NK-92 (cell line): Measurements from ENCODE around the gene AGAP6.
"Not testable (repeated sequence)": the region's sequence is repeated elsewhere in the genome, so short reads cannot be mapped to it uniquely, and the experiment has no call there.

Experiments
- DNase-seq: peaks from one replicate; lab custom pipeline; 2025; ENCODE audit not compliant: unreplicated experiment; lab: John Stamatoyannopoulos, UW

The AGAP6 gene

GRCh38 chr10:49988376-49988775 is at the start of gene AGAP6:
Gene AGAP6 (plus strand): TSS chr10:49988406. CDS start chr10:49988716, 310 bp downstream.
- not testable (repeated sequence) for DNase-seq

- DNase-seq, result not testable (repeated sequence)
These were observed 46.5 kb upstream of the AGAP6 start, which contains the start of the genes PARG and TIMM23B for GRCh38 chr10:49941447-49942338. Gene PARG (minus strand): TSS chr10:49942027. CDS start chr10:49941725, 302 bp downstream. Gene TIMM23B (plus strand): TSS chr10:49942053. CDS start chr10:49942195, 142 bp downstream.

DNA sequence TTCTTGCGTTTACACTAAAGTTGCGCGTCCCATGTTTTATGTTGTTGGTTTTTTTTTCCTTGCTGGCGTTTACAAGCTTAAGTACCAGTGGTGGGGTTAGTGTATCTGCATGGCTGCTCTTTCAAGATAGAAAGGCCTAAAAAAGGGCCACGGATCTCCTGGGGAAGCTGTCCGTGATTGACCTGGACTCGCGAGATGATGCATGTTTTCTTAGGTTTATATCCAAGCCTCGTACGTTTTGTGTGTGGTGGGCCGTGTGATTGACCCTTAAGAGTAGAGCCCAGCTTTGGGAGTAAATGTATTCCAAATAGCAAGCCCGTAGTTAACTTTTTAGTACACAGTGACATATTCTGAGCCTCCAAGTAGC is 45.9 kb upstream of the AGAP6 start:
- DNase-seq, result not testable (repeated sequence)

- DNase-seq, result not testable (repeated sequence)
These were observed 44.6 kb upstream of the AGAP6 start for GRCh38 chr10:49943607-49944006.

GRCh38 chr10:49948142-49948541 is 40.1 kb upstream of the AGAP6 start:
- not testable (repeated sequence) for DNase-seq

- not testable (repeated sequence) for DNase-seq
These were observed 39.5 kb upstream of the AGAP6 start for GRCh38 chr10:49948737-49949136.

DNA sequence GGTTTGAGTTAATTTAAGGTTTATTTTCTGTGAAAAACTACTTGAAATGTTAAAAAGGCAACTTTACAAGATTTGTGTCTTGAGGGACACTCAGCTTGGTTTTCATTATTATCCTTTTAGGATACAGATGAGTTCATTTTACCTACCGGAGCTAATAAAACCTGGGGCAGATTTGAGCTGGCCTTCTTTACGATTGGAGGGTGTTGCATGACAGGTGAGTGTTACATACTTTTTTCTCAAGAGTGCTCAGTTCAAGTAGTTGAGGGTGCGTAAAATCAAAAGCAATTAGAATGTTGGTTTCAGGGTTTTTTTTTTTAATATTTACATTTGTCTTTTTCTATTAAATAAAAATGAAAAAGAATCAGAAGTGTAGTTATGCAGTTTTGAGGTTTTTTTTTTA is 36.2 kb upstream of the AGAP6 start:
- DNase-seq, result not testable (repeated sequence)

DNA sequence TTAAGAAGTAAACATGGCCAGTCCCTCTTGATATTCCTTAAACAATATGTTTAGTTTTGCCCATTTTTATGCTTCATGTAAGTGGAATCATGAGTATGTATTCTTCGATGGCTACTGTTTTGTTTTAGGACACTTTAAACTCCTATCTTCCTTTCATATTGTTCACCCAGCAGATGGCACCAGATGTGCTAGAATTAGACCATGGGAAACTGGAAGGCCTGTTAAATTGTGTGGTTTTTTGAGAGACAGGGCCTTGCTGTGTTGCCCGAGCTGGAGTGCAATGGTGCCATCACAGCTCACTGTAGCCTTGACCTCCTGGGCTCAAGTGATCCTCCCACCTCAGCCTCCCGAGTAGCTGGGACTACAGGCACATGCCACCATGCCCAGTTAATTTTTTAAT is 35.1 kb upstream of the AGAP6 start:
- not testable (repeated sequence) for DNase-seq

GRCh38 chr10:49970331-49970857 is 17.8 kb upstream of the AGAP6 start:
- DNase-seq, result not testable (repeated sequence)

- DNase-seq, result not testable (repeated sequence)
These were observed 16.7 kb upstream of the AGAP6 start for GRCh38 chr10:49971466-49971865.

DNA sequence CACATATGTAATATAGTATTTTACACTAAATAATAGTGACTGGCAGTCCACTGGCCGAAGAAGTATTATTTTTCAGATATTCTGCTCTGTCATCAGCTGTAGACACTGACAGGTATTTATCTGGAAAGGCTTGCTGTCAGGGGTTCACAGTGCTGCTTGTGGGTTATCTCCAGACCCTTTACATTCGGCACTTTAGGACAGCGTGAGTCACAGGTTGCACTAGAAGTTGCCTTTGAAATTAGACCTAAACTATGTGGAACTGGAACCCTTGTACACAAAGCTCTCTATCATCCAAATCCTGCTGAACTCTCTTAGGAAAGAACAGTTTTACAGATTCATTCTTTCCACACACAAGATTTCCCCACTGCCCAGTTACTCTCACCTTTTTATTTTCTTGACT is 16.1 kb upstream of the AGAP6 start:
- DNase-seq, result not testable (repeated sequence)

GRCh38 chr10:49977756-49978155 is 10.4 kb upstream of the AGAP6 start:
- DNase-seq, result not testable (repeated sequence)

DNA sequence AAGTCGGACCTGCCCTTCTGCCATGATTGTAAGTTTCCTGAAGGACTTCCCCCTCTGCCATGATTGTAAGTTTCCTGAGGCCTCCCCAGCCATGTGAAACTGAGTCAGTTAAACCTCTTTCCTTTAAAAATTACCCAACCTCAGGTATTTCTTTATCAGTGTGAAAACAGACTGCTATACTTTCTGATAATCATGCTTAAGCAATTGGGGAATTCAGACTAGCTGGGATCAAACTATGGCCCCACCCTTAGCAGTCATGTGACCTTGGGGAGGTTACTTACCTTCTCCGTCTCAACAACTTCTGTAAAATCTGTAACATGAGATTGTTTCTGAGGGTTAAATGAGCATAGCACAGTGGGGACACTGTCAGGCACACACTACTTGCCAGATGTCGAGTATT is 999 bp upstream of the AGAP6 start:
- not testable (repeated sequence) for DNase-seq

- DNase-seq, result not testable (repeated sequence)
These were observed 7.1 kb downstream of the AGAP6 start for GRCh38 chr10:49995321-49995720.

- DNase-seq, result not testable (repeated sequence)
These were observed 25.8 kb downstream of the AGAP6 start for GRCh38 chr10:50014024-50014423.

DNA sequence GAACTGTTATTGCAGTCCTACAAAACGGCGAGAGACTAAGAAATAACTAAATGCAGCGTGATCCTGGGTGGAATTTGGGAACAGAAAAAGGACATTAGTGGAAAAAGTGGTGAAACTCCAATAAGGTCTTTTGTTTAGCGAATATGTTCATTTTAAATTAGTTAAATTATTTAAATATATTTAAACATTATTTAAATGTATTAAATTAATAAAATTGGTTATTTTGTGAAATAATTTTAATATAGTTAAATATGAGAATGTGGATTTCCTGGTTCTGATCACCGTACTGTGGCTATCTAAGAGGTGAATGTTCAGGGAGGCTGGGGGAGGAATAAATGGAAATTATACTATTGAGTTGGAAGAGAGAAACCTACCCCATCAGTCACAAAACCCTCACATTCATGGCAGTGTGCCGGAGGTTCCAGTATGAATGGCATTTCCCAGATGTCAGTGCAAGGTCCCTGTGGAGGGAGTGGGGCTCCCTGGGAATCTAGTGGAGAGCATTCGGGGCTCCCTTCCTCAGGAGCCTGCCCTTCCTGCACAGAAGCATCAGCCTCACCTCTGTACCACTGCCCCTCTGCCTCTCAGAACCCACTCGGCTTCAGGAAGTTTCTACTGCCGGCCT is 27.5 kb downstream of the AGAP6 start:
- DNase-seq, result not testable (repeated sequence)

- not testable (repeated sequence) for DNase-seq
These were observed 28.7 kb downstream of the AGAP6 start for GRCh38 chr10:50016926-50017325.

- not testable (repeated sequence) for DNase-seq
These were observed 29.4 kb downstream of the AGAP6 start for GRCh38 chr10:50017646-50018045.

DNA sequence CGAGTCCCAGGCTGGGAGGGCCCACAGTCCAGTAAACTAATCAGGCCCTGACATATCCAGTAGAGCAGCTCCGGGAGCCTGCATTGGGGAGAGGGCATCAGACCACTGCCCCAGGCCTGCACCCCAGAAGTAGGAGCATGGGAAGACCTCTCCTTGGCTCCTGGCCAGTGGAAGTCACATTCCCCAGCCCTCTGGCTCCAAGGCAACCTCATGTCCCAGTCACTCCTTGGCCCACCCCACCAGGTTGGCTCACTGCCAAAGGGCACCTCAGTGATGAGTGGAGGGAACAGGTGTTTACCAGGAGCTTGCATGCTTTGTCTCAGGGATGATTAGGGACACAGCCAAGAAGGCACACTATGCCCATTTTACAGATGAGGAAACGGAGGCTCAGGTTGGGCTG is 31.1 kb downstream of the AGAP6 start:
- not testable (repeated sequence) for DNase-seq

GRCh38 chr10:50020451-50021024 is 32.3 kb downstream of the AGAP6 start:
- not testable (repeated sequence) for DNase-seq

GRCh38 chr10:50021646-50022045 is 33.4 kb downstream of the AGAP6 start:
- DNase-seq, result no peak
